HL-60 (cell line): ENCODE data around the gene DYNC1H1.

Experiments used
- DNase-seq, 2 experiments: peaks; one replicate each; pipeline ENCODE4 v3.0.0-alpha.2; 2010 to 2020; ENCODE audit warnings: low read depth in 1 of 2, low spot score in 1 of 2
- H3K27ac ChIP-seq: fragments of 250-450 bp; sonication (Bioruptor Pico); replicated peaks from 2 replicates; pipeline ENCODE4 v1.5.1; 2020; ENCODE audit warnings: mild to moderate bottlenecking, moderate library complexity
- H3K27me3 ChIP-seq: fragments of 250-450 bp; sonication (Bioruptor Pico); 2 replicates; pipeline ENCODE4 v1.5.1; 2021; ENCODE audit warnings: mild to moderate bottlenecking, moderate library complexity; ENCODE audit not compliant: insufficient read depth, poor library complexity, severe bottlenecking
- H3K4me3 ChIP-seq: replicated peaks from 2 replicates; pipeline ENCODE4 v1.5.1; 2011; ENCODE audit warnings: mild to moderate bottlenecking, control low read depth, low read length; ENCODE audit not compliant: insufficient read depth
- CTCF ChIP-seq: IDR thresholded peaks from one replicate; pipeline ENCODE4 v1.5.1; 2011; ENCODE audit warnings: low read length, control low read depth, inconsistent platforms; ENCODE audit not compliant: insufficient read depth
- GABPA ChIP-seq: IDR thresholded peaks from 2 replicates; pipeline ENCODE4 v1.6.1; 2012; ENCODE audit warnings: low read depth
- POLR2AphosphoS5 ChIP-seq: IDR thresholded peaks from 2 replicates; pipeline ENCODE4 v1.6.1; 2012; ENCODE audit warnings: low read depth
- REST ChIP-seq: IDR thresholded peaks from 2 replicates; pipeline ENCODE4 v1.6.1; 2012; ENCODE audit warnings: low read depth; ENCODE audit not compliant: insufficient replicate concordance
- SPI1 ChIP-seq: IDR thresholded peaks from 2 replicates; pipeline ENCODE4 v1.6.1; 2012; ENCODE audit warnings: low read depth, mild to moderate bottlenecking, borderline replicate concordance

Gene DYNC1H1

GRCh38 chr14:101957406-101958234 is 6.8 kb upstream of the DYNC1H1 start:
- no peak for DNase-seq
- Histone ChIP-seq H3K27me3 (no peaks in the 10 kb centered on the region), H3K27ac (no peak overlapping the region), H3K4me3 (no peak overlapping the region)
- TF ChIP-seq REST, result no peak
- no peak for TF ChIP-seq GABPA
- no peak for TF ChIP-seq CTCF
- TF ChIP-seq POLR2AphosphoS5, result no peak
- TF ChIP-seq SPI1, result no peak

- Histone ChIP-seq H3K27ac (no peak overlapping the region), H3K4me3 (no peak overlapping the region), H3K27me3 (no peaks in the 10 kb centered on the region)
- TF ChIP-seq CTCF (no peak), REST (no peak), POLR2AphosphoS5 (no peak), GABPA (no peak), SPI1 (no peak)
- DNase-seq, result no peak
Measured at GRCh38 chr14:101958418-101959180, 5.8 kb upstream of the DYNC1H1 start.

- no peaks in the 10 kb centered on the region for H3K27me3 ChIP-seq
- H3K4me3 ChIP-seq, result no peak overlapping the region
- H3K27ac ChIP-seq, result no peak overlapping the region
- TF ChIP-seq POLR2AphosphoS5 (no peak), SPI1 (no peak), GABPA (no peak), REST (no peak), CTCF (no peak)
- DNase-seq, result peak in 1 of 2 experiments; percentile 29
Measured at GRCh38 chr14:101959277-101959676, 5.1 kb upstream of the DYNC1H1 start.
